ENCODE data around the gene SSMEM1. TPM values are rescaled to one million over a fixed set of nuclear protein-coding genes. Genes with fewer than 3 reads are reported as not detected.

The SSMEM1 gene
- total RNA-seq, 1 experiment from 2014 or later: not detected

GRCh38 chr7:130178251-130178650 is 29.4 kb upstream of the SSMEM1 start:
- Histone ChIP-seq H2BK15ac (ENCODE audit: low read depth, low read length) (no peak overlapping the region), H3K79me1 (ENCODE audit: insufficient read depth, low read depth, low read length, poor library complexity, severe bottlenecking) (no peaks in the 10 kb centered on the region), H4K5ac (ENCODE audit: insufficient read length, low read depth, low read length) (no peak overlapping the region), H3K27ac (ENCODE audit: insufficient read length, low read depth, low read length) (no peak overlapping the region), H3K9me3 (ENCODE audit: control insufficient read depth, low read depth, low read length) (no peaks in the 10 kb centered on the region), H3K14ac (ENCODE audit: insufficient read depth, low read length) (no peak overlapping the region), H3K79me2 (ENCODE audit: insufficient read depth, low read length) (no peaks in the 10 kb centered on the region), H3K4me2 (ENCODE audit: insufficient read depth, insufficient read length, low read length) (no peak overlapping the region), H3K56ac (ENCODE audit: insufficient read length, low read depth, low read length) (no peak overlapping the region), H2BK12ac (ENCODE audit: insufficient read length, low read depth, low read length) (no peak overlapping the region), H3T11ph (ENCODE audit: low read length) (no peak overlapping the region), H2BK20ac (ENCODE audit: low read depth, low read length, poor library complexity, severe bottlenecking) (no peak overlapping the region), H2AFZ (ENCODE audit: low read length) (no peak overlapping the region), H4K91ac (ENCODE audit: insufficient read length, low read depth, low read length) (no peak overlapping the region), H3K4ac (ENCODE audit: low read depth, low read length) (no peak overlapping the region), H3K27me3 (ENCODE audit: insufficient read depth, low read length) (no peaks in the 10 kb centered on the region), H2AK5ac (ENCODE audit: insufficient read length, low read length) (no peak overlapping the region), H2BK120ac (ENCODE audit: low read depth, low read length, poor library complexity, severe bottlenecking) (no peak overlapping the region), H3K18ac (ENCODE audit: insufficient read length, low read depth, low read length) (no peak overlapping the region), H3K23ac (ENCODE audit: insufficient read length, low read depth, low read length) (no peak overlapping the region), H4K8ac (replicated peaks; ENCODE audit: insufficient read length, low read depth, low read length) (no peak overlapping the region), H3K4me1 (ENCODE audit: insufficient read depth, low read length) (no peaks in the 10 kb centered on the region), H2BK5ac (ENCODE audit: insufficient read length, low read length) (no peak overlapping the region), H4K20me1 (ENCODE audit: control insufficient read depth, insufficient read depth, insufficient read length) (no peaks in the 10 kb centered on the region), H3K23me2 (ENCODE audit: insufficient read length, low read depth, low read length, poor library complexity, severe bottlenecking) (no peaks in the 10 kb centered on the region), H3K9ac (ENCODE audit: extremely low read depth, insufficient read length, low read length) (no peak overlapping the region)
- Mint-ChIP-seq H3K27me3 (ENCODE audit: low read depth) (no peaks in the 10 kb centered on the region), H3K4me3 (no peak overlapping the region), H3K4me1 (no peaks in the 10 kb centered on the region), H3K27ac (no peak overlapping the region; a peak in 1 of 7 replicates), H3K36me3 (ENCODE audit: insufficient read depth in 1 of 3, low read depth in 3 of 3) (peaks cover 28 to 68% (median 56%) of the 10 kb centered on the region in 3 experiments; a peak in 6 of 7 replicates), H3K9me3 (no peaks in the 10 kb centered on the region)
- no peak for TF ChIP-seq CTCF (conservative IDR thresholded peaks at IDR 0.05)
- WGBS (ENCODE audit: extremely low coverage, insufficient read length, low lambda C conversion rate): no CpG with 5 or more reads among the region's 4 CpGs
- no peak for DNase-seq
